H1 (cell line): Measurements from ENCODE around the gene ZSWIM6. TPM values are rescaled to one million over a fixed set of nuclear protein-coding genes. Genes with fewer than 3 reads are reported as not detected.

ENCODE experiments used
- CTCF ChIA-PET: fragments of 300-600 bp; sonication (Branson Sonifier 250); formaldehyde crosslinking; loops from one replicate; lab custom pipeline; 2021; ENCODE audit not compliant: partially characterized antibody; lab: Charles Lee
- POLR2A ChIA-PET: fragments of 300-600 bp; sonication (Branson Sonifier 250); formaldehyde crosslinking; loops from one replicate; lab custom pipeline; 2021; ENCODE audit warnings: inconsistent platforms; ENCODE audit not compliant: partially characterized antibody; lab: Charles Lee
- DNase-seq, 2 experiments: peaks; one replicate each; pipeline versions ENCODE4 v3.0.0 to v3.0.0-alpha.2; 2010 to 2022; ENCODE audit warnings: low spot score in 2 of 2, low read depth in 1 of 2, mixed read lengths in 1 of 2
- FAIRE-seq: peaks from 2 replicates; lab custom pipeline; 2011; peaks lifted over from hg19 to GRCh38; lab: Jason Lieb, UNC
- H2AFZ ChIP-seq: 2 replicates; pipeline ENCODE4 v1.8.1; 2012; ENCODE audit warnings: low read length, inconsistent platforms
- H2AK5ac ChIP-seq: 2 replicates; pipeline ENCODE4 v1.6.1; 2013; ENCODE audit warnings: low read depth, low read length
- H2BK120ac ChIP-seq: replicated peaks from 2 replicates; pipeline ENCODE3; 2013; ENCODE audit warnings: low read depth, low read length, inconsistent platforms
- H2BK12ac ChIP-seq: 2 replicates; pipeline ENCODE4 v1.6.1; 2013; ENCODE audit warnings: low read depth, low read length
- H2BK15ac ChIP-seq: 2 replicates; pipeline ENCODE4 v1.6.1; 2013; ENCODE audit warnings: low read length
- H2BK20ac ChIP-seq: 2 replicates; pipeline ENCODE4 v1.6.1; 2013; ENCODE audit warnings: low read length
- H2BK5ac ChIP-seq: 2 replicates; pipeline ENCODE4 v1.6.1; 2013; ENCODE audit warnings: low read depth, low read length
- H3K14ac ChIP-seq: 2 replicates; pipeline ENCODE4 v1.6.1; 2013; ENCODE audit warnings: inconsistent platforms; ENCODE audit not compliant: insufficient read length
- H3K18ac ChIP-seq: 2 replicates; pipeline ENCODE4 v1.6.1; 2013; ENCODE audit warnings: low read length; ENCODE audit errors: extremely low read depth
- H3K23ac ChIP-seq: 2 replicates; pipeline ENCODE4 v1.6.1; 2013; ENCODE audit warnings: inconsistent platforms; ENCODE audit not compliant: insufficient read length
- H3K23me2 ChIP-seq: 2 replicates; pipeline ENCODE4 v1.6.1; 2013; ENCODE audit warnings: low read depth, low read length
- H3K27ac ChIP-seq: 2 replicates; pipeline ENCODE4 v1.6.1; 2011; ENCODE audit warnings: low read depth, low read length, inconsistent platforms
- H3K27me3 ChIP-seq, 4 experiments: replicated peaks in 1 of 4; 1 replicate in 1 of 4; 2 replicates in 3 of 4; pipeline versions ENCODE4 v1.6.1 to v1.8.1; 2011 to 2013; ENCODE audit warnings: low read length in 3 of 4, mild to moderate bottlenecking in 3 of 4, inconsistent platforms in 2 of 4, mixed read lengths in 2 of 4, moderate library complexity in 1 of 4; ENCODE audit not compliant: control insufficient read depth in 3 of 4, insufficient read depth in 3 of 4; ENCODE audit errors: extremely low read depth in 1 of 4
- H3K36me3 ChIP-seq, 4 experiments: 2 replicates each; pipeline versions ENCODE4 v1.6.1 to v1.8.1; 2011 to 2013; ENCODE audit warnings: mild to moderate bottlenecking in 4 of 4, low read length in 3 of 4, moderate library complexity in 2 of 4, control low read depth in 1 of 4, inconsistent platforms in 1 of 4; ENCODE audit not compliant: insufficient read depth in 4 of 4, control insufficient read depth in 2 of 4
- H3K4ac ChIP-seq: replicated peaks from 2 replicates; pipeline ENCODE3; 2013; ENCODE audit warnings: low read length, low read depth, mixed read lengths, inconsistent platforms; ENCODE audit not compliant: insufficient read length
- H3K4me1 ChIP-seq, 4 experiments: replicated peaks in 1 of 4; 1 replicate in 1 of 4; 2 replicates in 3 of 4; pipeline versions ENCODE4 v1.6.1 to v1.8.1; 2011 to 2013; ENCODE audit warnings: low read length in 3 of 4, inconsistent platforms in 2 of 4, mixed read lengths in 1 of 4; ENCODE audit not compliant: insufficient read depth in 4 of 4, control insufficient read depth in 3 of 4
- H3K4me2 ChIP-seq, 2 experiments: 2 replicates each; pipeline versions ENCODE4 v1.6.1 to v1.8.1; 2011 to 2013; ENCODE audit warnings: low read depth in 2 of 2, low read length in 2 of 2, control low read depth in 1 of 2, inconsistent platforms in 1 of 2, mild to moderate bottlenecking in 1 of 2; ENCODE audit not compliant: insufficient read depth in 1 of 2
- H3K4me3 ChIP-seq, 4 experiments: fragments of 200-600, 300-600 bp in 1 of 4; sonication (generic), shearing (Covaris generic), sonication (Bioruptor Twin) in 1 of 4; 2 replicates each; pipeline versions ENCODE4 v1.5.1 to v1.8.1; 2011 to 2016; ENCODE audit warnings: low read length in 4 of 4, low read depth in 3 of 4, control low read depth in 2 of 4, inconsistent platforms in 2 of 4, mild to moderate bottlenecking in 2 of 4, mixed read lengths in 1 of 4, moderate library complexity in 1 of 4; ENCODE audit not compliant: insufficient read depth in 2 of 4; ENCODE audit errors: extremely low read depth in 1 of 4
- H3K56ac ChIP-seq: replicated peaks from 2 replicates; pipeline ENCODE3; 2013; ENCODE audit warnings: low read depth, mild to moderate bottlenecking, mixed read lengths, low read length, inconsistent platforms; ENCODE audit not compliant: insufficient read length
- H3K79me1 ChIP-seq: 2 replicates; pipeline ENCODE4 v1.6.1; 2013; ENCODE audit warnings: low read depth, low read length, control low read depth
- H3K79me2 ChIP-seq, 2 experiments: 2 replicates each; pipeline versions ENCODE4 v1.6.1 to v1.8.1; 2012 to 2013; ENCODE audit warnings: low read length in 2 of 2, mild to moderate bottlenecking in 2 of 2, inconsistent platforms in 1 of 2; ENCODE audit not compliant: insufficient read depth in 2 of 2, control insufficient read depth in 1 of 2
- H3K9ac ChIP-seq, 4 experiments: replicated peaks in 1 of 4; 1 replicate in 1 of 4; 2 replicates in 3 of 4; pipeline versions ENCODE4 v1.6.1 to v1.8.1; 2011 to 2013; ENCODE audit warnings: low read depth in 3 of 4, low read length in 3 of 4, control low read depth in 2 of 4, mild to moderate bottlenecking in 2 of 4, moderate library complexity in 2 of 4, inconsistent platforms in 1 of 4; ENCODE audit errors: extremely low read depth in 1 of 4
- H3K9me3 ChIP-seq, 2 experiments: 2 replicates each; pipeline versions ENCODE4 v1.6.1 to v1.8.1; 2012 to 2013; ENCODE audit warnings: mild to moderate bottlenecking in 2 of 2, moderate library complexity in 2 of 2, control low read depth in 1 of 2, inconsistent platforms in 1 of 2, low read depth in 1 of 2, low read length in 1 of 2, mixed read lengths in 1 of 2; ENCODE audit not compliant: insufficient read depth in 2 of 2
- H4K20me1 ChIP-seq, 2 experiments: replicated peaks in 1 of 2; 2 replicates each; pipeline versions ENCODE3 to v1.8.1; 2011 to 2013; ENCODE audit warnings: inconsistent platforms in 2 of 2, low read length in 2 of 2, mild to moderate bottlenecking in 1 of 2; ENCODE audit not compliant: insufficient read depth in 2 of 2, control insufficient read depth in 1 of 2
- H4K5ac ChIP-seq: 2 replicates; pipeline ENCODE4 v1.6.1; 2013; ENCODE audit warnings: low read length, low read depth, mixed read lengths, inconsistent platforms; ENCODE audit not compliant: insufficient read length
- H4K8ac ChIP-seq: 2 replicates; pipeline ENCODE4 v1.8.0; 2013; ENCODE audit warnings: mild to moderate bottlenecking, moderate library complexity, low read length, inconsistent platforms; ENCODE audit not compliant: insufficient read depth; ENCODE audit errors: extremely low read depth
- H4K91ac ChIP-seq: replicated peaks from 2 replicates; pipeline ENCODE3; 2013; ENCODE audit warnings: low read length, mixed read lengths, inconsistent platforms; ENCODE audit not compliant: insufficient read length
- CHD2 ChIP-seq: IDR thresholded peaks from 2 replicates; pipeline ENCODE4 v1.6.1; 2012; ENCODE audit warnings: low read length, improper control_type of control experiment
- CREB1 ChIP-seq: IDR thresholded peaks from 2 replicates; pipeline ENCODE4 v1.6.1; 2012; ENCODE audit warnings: inconsistent platforms
- HDAC2 ChIP-seq, 2 experiments: fragments of 300-600 bp in 1 of 2; sonication (generic) in 1 of 2; IDR thresholded peaks; 2 replicates each; pipeline ENCODE4 v1.6.1; 2011 to 2012; ENCODE audit warnings: low read depth in 2 of 2, low read length in 2 of 2, mild to moderate bottlenecking in 2 of 2, moderate library complexity in 2 of 2, borderline replicate concordance in 1 of 2, inconsistent platforms in 1 of 2
- MAFK ChIP-seq: IDR thresholded peaks from 2 replicates; pipeline ENCODE4 v1.6.1; 2012; ENCODE audit warnings: low read depth, mild to moderate bottlenecking, improper control_type of control experiment, low read length
- RNF2 ChIP-seq: fragments of 200-900, 300-1000 bp; sonication (generic); IDR thresholded peaks from 2 replicates; pipeline ENCODE4 v1.7.1; 2016; ENCODE audit warnings: borderline replicate concordance, low read depth, mild to moderate bottlenecking, antibody characterized with exemption, low read length; ENCODE audit not compliant: poor library complexity, severe bottlenecking; ENCODE audit errors: missing control alignments
- WGBS, 2 experiments: shearing (Covaris generic) in 1 of 2; methylation state at CpG; one replicate each; pipeline versions ENCODE4 v1.1.6 to v1.1.7; 2013 to 2015; ENCODE audit warnings: low lambda C conversion rate in 2 of 2, mixed read lengths in 2 of 2, inconsistent platforms in 1 of 2, low coverage in 1 of 2, missing lambda C conversion rate in 1 of 2; ENCODE audit not compliant: insufficient replicate concordance in 2 of 2, insufficient coverage in 1 of 2, insufficient read length in 1 of 2; ENCODE audit errors: extremely low coverage in 1 of 2, missing lambda C conversion rate in 1 of 2; 5-methylcytosine and 5-hydroxymethylcytosine counted together
- polyA plus RNA-seq, 7 experiments: library from polyadenylated mRNA; depleted of rRNA in 3 of 7; stranded (reverse) in 5 of 7; unstranded in 2 of 7; fragments of >200 nt in 5 of 7; fragments of 200-250 nt in 2 of 7; gene quantifications; 1 replicate in 5 of 7; 2 replicates in 1 of 7; 4 replicates in 1 of 7; pipeline versions ENCODE4 v1.2.1 to v1.2.3, GENCODE V29; 2011 to 2013; ENCODE audit warnings: missing spikeins in 2 of 7, mixed read lengths in 2 of 7
- total RNA-seq: library from RNA; stranded (reverse); fragmentation: NEBNext Ultra II Directional; extraction: Animal tissue kit (Norgen Biotek cat#: 25700); gene quantifications from 2 replicates; pipeline ENCODE4 v1.2.1, GENCODE V29; 2021

ZSWIM6 gene
- total and polyA plus RNA-seq, 2 of the 8 experiments (the other 6 are each of a cell fraction or from before 2014, with no cell fraction given) = 7.9 to 12.4 TPM

- DNase-seq (no peak), FAIRE-seq (no peak)
- H3K4me2 ChIP-seq = no peak overlapping the region
- ChIA-PET CTCF (no interaction called here), POLR2A (no interaction called here)
- H3K9me3 ChIP-seq = no peaks in the 10 kb centered on the region
- no peak overlapping the region for H4K91ac ChIP-seq
- peaks cover 0 to 67% of the 10 kb centered on the region in 2 experiments; a peak in 2 of 4 replicates for H3K79me2 ChIP-seq
- H4K8ac ChIP-seq = no peak overlapping the region
- no peak overlapping the region for H3K9ac ChIP-seq
- H3K56ac ChIP-seq = no peak overlapping the region
- H4K5ac ChIP-seq = no peak overlapping the region
- peaks cover 0 to 4% of the 10 kb centered on the region in 2 experiments for H4K20me1 ChIP-seq
- no peak overlapping the region for H2BK12ac ChIP-seq
- H3K4me3 ChIP-seq = no peak overlapping the region
- H3K4me1 ChIP-seq = peaks cover 4 to 24% (median 17%) of the 10 kb centered on the region in 4 experiments
- no peak overlapping the region for H3K23ac ChIP-seq
- H3K79me1 ChIP-seq = no peaks in the 10 kb centered on the region
- TF ChIP-seq CHD2 (no peak), CREB1 (no peak), MAFK (no peak), RNF2 (no peak), HDAC2 (IDR thresholded peaks at IDR 0.05; ENCODE audit: borderline replicate concordance in 1 of 2, low read depth in 2 of 2, low read length in 2 of 2) (no peak)
- no peak overlapping the region for H3K14ac ChIP-seq
- 91% methylated on average over 2 of the region's 2 CpGs; no CpG with 5 or more reads in 1 of the 2 experiments for WGBS, 2 experiments
- no peak overlapping the region for H2AFZ ChIP-seq
- H2BK15ac ChIP-seq = no peak overlapping the region
- H3K4ac ChIP-seq = no peak overlapping the region
- H2AK5ac ChIP-seq = no peak overlapping the region
- H2BK120ac ChIP-seq = no peak overlapping the region
- H3K27ac ChIP-seq = no peak overlapping the region
- H3K23me2 ChIP-seq = no peaks in the 10 kb centered on the region
- H3K27me3 ChIP-seq = no peaks in the 10 kb centered on the region
- H3K18ac ChIP-seq = no peak overlapping the region
- no peak overlapping the region for H2BK20ac ChIP-seq
- no peaks in the 10 kb centered on the region for H3K36me3 ChIP-seq
- H2BK5ac ChIP-seq = no peak overlapping the region
Observed at GRCh38 chr5:61419106-61419505, 87.0 kb downstream of the ZSWIM6 start.
